GM12878 (cell line): Measurements from ENCODE around the gene HCN4.

Source experiments
- CBFB ChIP-seq: IDR thresholded peaks from 2 replicates; pipeline ENCODE4 v1.6.1; 2016; ENCODE audit warnings: antibody characterized with exemption, low read depth
- CEBPB ChIP-seq, 2 experiments: fragments of 150-350 bp in 1 of 2; IDR thresholded peaks; 2 replicates each; pipeline ENCODE4 v1.6.1; 2012 to 2014; ENCODE audit warnings: low read depth in 2 of 2, low read length in 2 of 2, borderline replicate concordance in 1 of 2, inconsistent platforms in 1 of 2
- CREM ChIP-seq: IDR thresholded peaks from 2 replicates; pipeline ENCODE4 v1.6.1; 2014; ENCODE audit warnings: antibody characterized with exemption, low read depth
- CTCF ChIP-seq, 3 experiments: IDR thresholded peaks in 2 of 3; conservative IDR thresholded peaks in 1 of 3; 2 replicates each; pipeline ENCODE4 v1.5.1; 2011; ENCODE audit warnings: low read depth in 3 of 3, low read length in 3 of 3, mild to moderate bottlenecking in 3 of 3, control low read depth in 2 of 3, moderate library complexity in 2 of 3, inconsistent platforms in 1 of 3, mixed read lengths in 1 of 3; ENCODE audit not compliant: control insufficient read depth in 2 of 3, insufficient read depth in 1 of 3; ENCODE audit errors: extremely low read depth in 1 of 3
- E2F4 ChIP-seq: IDR thresholded peaks from 2 replicates; pipeline ENCODE4 v1.6.1; 2012; ENCODE audit warnings: low read depth, low read length, improper control_type of control experiment
- EP300 ChIP-seq, 2 experiments: fragments of 150-350 bp in 1 of 2; IDR thresholded peaks; 2 replicates each; pipeline ENCODE4 v1.6.1; 2011 to 2012; ENCODE audit warnings: low read depth in 2 of 2, low read length in 2 of 2, borderline replicate concordance in 1 of 2, improper control_type of control experiment in 1 of 2, inconsistent platforms in 1 of 2; ENCODE audit not compliant: control insufficient read depth in 1 of 2
- EZH2 ChIP-seq: IDR thresholded peaks from 2 replicates; pipeline ENCODE4 v1.6.1; 2012; ENCODE audit warnings: low read depth, mild to moderate bottlenecking, control low read depth, inconsistent platforms, low read length, borderline replicate concordance; ENCODE audit not compliant: control insufficient read depth
- FOXK2 ChIP-seq: fragments of 450-650 bp; IDR thresholded peaks from 2 replicates; pipeline ENCODE4 v1.6.1; 2017; ENCODE audit warnings: mild to moderate bottlenecking, moderate library complexity
- POLR2AphosphoS5 ChIP-seq: IDR thresholded peaks from 2 replicates; pipeline ENCODE4 v1.6.1; 2011; ENCODE audit warnings: mild to moderate bottlenecking, low read length, inconsistent platforms
- SUPT20H ChIP-seq: IDR thresholded peaks from 2 replicates; pipeline ENCODE4 v1.6.1; 2011; ENCODE audit warnings: low read depth, mild to moderate bottlenecking, low read length, moderate library complexity, borderline replicate concordance; ENCODE audit not compliant: control insufficient read depth
- USF1 ChIP-seq: IDR thresholded peaks from 2 replicates; pipeline ENCODE4 v1.6.1; 2011; ENCODE audit warnings: borderline replicate concordance, low read depth, mild to moderate bottlenecking, moderate library complexity, mixed read lengths, low read length; ENCODE audit not compliant: insufficient read depth; ENCODE audit errors: extremely low read length
- ZBTB11 ChIP-seq: fragments of 450-650 bp; formaldehyde crosslinking; IDR thresholded peaks from 2 replicates; pipeline ENCODE4 v1.5.0; 2022; ENCODE audit warnings: mild to moderate bottlenecking, missing genetic modification characterization

GRCh38 chr15:73295630-73296286, 73.0 kb downstream of the HCN4 start:
- TF ChIP-seq POLR2AphosphoS5, result no peak
- TF ChIP-seq CEBPB (IDR thresholded peaks at IDR 0.05; ENCODE audit: borderline replicate concordance in 1 of 2, low read depth in 2 of 2, low read length in 2 of 2), result no peak
- no peak for TF ChIP-seq EP300 (IDR thresholded peaks at IDR 0.05; ENCODE audit: borderline replicate concordance in 1 of 2, control insufficient read depth in 1 of 2, low read depth in 2 of 2, low read length in 2 of 2)
- TF ChIP-seq CTCF (IDR thresholded peaks at IDR 0.05 in 2 of 3, conservative IDR thresholded peaks at IDR 0.05 in 1 of 3; ENCODE audit: control insufficient read depth in 2 of 3, extremely low read depth in 1 of 3, insufficient read depth in 1 of 3, low read depth in 3 of 3, low read length in 3 of 3), result no peak
- TF ChIP-seq SUPT20H, result no peak
- no peak for TF ChIP-seq CREM
- no peak for TF ChIP-seq USF1
- no peak for TF ChIP-seq FOXK2
- no peak for TF ChIP-seq E2F4
- no peak for TF ChIP-seq EZH2
- TF ChIP-seq CBFB, result no peak
- TF ChIP-seq ZBTB11, result no peak
